Spleen (tissue), 11 donors: ENCODE results near the gene TFPT. TPM values are rescaled to one million over a fixed set of nuclear protein-coding genes. Genes with fewer than 3 reads are reported as not detected.

Experiments used
- DNase-seq: peaks from one replicate; pipeline ENCODE4 v3.0.0-alpha.2; 2020
- H3K27ac ChIP-seq, 8 donors: fragments of 200-600 bp; sonication (generic) in 7 of 8; 1 replicate in 4 of 8; 2 replicates in 4 of 8; pipeline versions ENCODE4 v1.5.0 to v1.8.0; 2016 to 2021; ENCODE audit warnings: inconsistent platforms in 4 of 8, mild to moderate bottlenecking in 4 of 8, moderate library complexity in 1 of 8
- H3K27me3 ChIP-seq, 7 donors: fragments of 200-600 bp; sonication (generic) in 6 of 7; replicated peaks in 1 of 7; 1 replicate in 4 of 7; 2 replicates in 3 of 7; pipeline versions ENCODE4 v1.5.0 to v1.8.0; 2016 to 2021; ENCODE audit warnings: inconsistent platforms in 3 of 7, mild to moderate bottlenecking in 1 of 7
- H3K36me3 ChIP-seq, 6 donors: fragments of 200-600 bp; sonication (generic) in 5 of 6; 1 replicate in 4 of 6; 2 replicates in 2 of 6; pipeline versions ENCODE4 v1.5.0 to v1.8.0; 2016 to 2021; ENCODE audit warnings: inconsistent platforms in 2 of 6
- H3K4me1 ChIP-seq, 6 donors: fragments of 200-600 bp; sonication (generic) in 5 of 6; 1 replicate in 3 of 6; 2 replicates in 3 of 6; pipeline versions ENCODE4 v1.5.0 to v1.8.0; 2016 to 2021; ENCODE audit warnings: inconsistent platforms in 3 of 6
- H3K4me3 ChIP-seq, 8 donors: fragments of 200-600 bp; sonication (generic) in 7 of 8; 1 replicate in 4 of 8; 2 replicates in 4 of 8; pipeline versions ENCODE4 v1.5.0 to v1.8.0; 2016 to 2021; ENCODE audit warnings: inconsistent platforms in 4 of 8, mild to moderate bottlenecking in 4 of 8, moderate library complexity in 2 of 8
- H3K9me3 ChIP-seq, 8 donors: fragments of 200-600 bp; sonication (generic) in 7 of 8; 1 replicate in 4 of 8; 2 replicates in 4 of 8; pipeline versions ENCODE4 v1.5.0 to v1.8.0; 2016 to 2021; ENCODE audit warnings: inconsistent platforms in 4 of 8
- POLR2A ChIP-seq, 3 donors: fragments of 450-650 bp; IDR thresholded peaks; one replicate each; pipeline ENCODE4 v1.5.1; 2017; ENCODE audit warnings: antibody characterized with exemption in 3 of 3, mild to moderate bottlenecking in 1 of 3
- POLR2AphosphoS5 ChIP-seq, 3 donors: sonication (generic); formaldehyde crosslinking; IDR thresholded peaks; one replicate each; pipeline ENCODE4 v1.5.1; 2017; ENCODE audit warnings: antibody characterized with exemption in 3 of 3
- whole genome bisulfite sequencing, 5 donors: extraction: QIAGEN DNeasy Blood & Tissue Kit in 3 of 5; methylation state at CpG; one replicate each; pipeline versions ENCODE4 v1.1.5 to v1.1.7; 2013 to 2018; 5-methylcytosine and 5-hydroxymethylcytosine counted together
- intact Hi-C: fragments of 100-400 bp; cut with DNase I; formaldehyde crosslinking; loops from one replicate; pipeline ENCODE4 v1.15.0; 2023; ENCODE audit warnings: low total_unique reads
- polyA plus RNA-seq, 3 donors: library from polyadenylated mRNA; stranded (reverse); fragments of 200-250 nt; gene quantifications; one replicate each; pipeline ENCODE4 v1.2.1, GENCODE V29; 2013
- total RNA-seq, 7 donors: library from RNA; depleted of rRNA in 3 of 7; stranded (reverse); fragments of >200 nt in 3 of 7; fragmentation: NEBNext Ultra II Directional in 4 of 7; extraction: Animal tissue kit (Norgen Biotek cat#: 25700) in 4 of 7; gene quantifications; one replicate each; pipeline versions ENCODE4 v1.1.0 to v1.2.1, GENCODE V29; 2016 to 2021
- TF ChIP-seq, protein P1 (sequence below), 11 experiments: fragments of 200-600 bp in 7 of 11; fragments of 450-650 bp in 4 of 11; sonication (generic) in 4 of 11; IDR thresholded peaks in 8 of 11; conservative IDR thresholded peaks in 3 of 11; 1 replicate in 7 of 11; 2 replicates in 4 of 11; pipeline versions ENCODE4 v1.4.0 to v1.8.0; 2016 to 2021; ENCODE audit warnings: antibody characterized with exemption in 11 of 11, inconsistent platforms in 4 of 11, mild to moderate bottlenecking in 1 of 11
- donor health status: healthy with polysubstance abuse.
- donor health status: DM: no; HTN: no; CAD: no; lungs with moderate emphysema.
- donor health status: DM: no; HTN: no; CAD: no.
- donor health status: Bipolar disorder and iron deficiency.
- donor health status: healthy.
- donor health status: DM: no; HTN: no; CAD: no.
- donor health status: DM: yes; HTN: yes; CAD: no.

The TFPT gene
- total and polyA plus RNA-seq, 10 donors = 16.5 to 36.5 (median 21.8) TPM

DNA sequence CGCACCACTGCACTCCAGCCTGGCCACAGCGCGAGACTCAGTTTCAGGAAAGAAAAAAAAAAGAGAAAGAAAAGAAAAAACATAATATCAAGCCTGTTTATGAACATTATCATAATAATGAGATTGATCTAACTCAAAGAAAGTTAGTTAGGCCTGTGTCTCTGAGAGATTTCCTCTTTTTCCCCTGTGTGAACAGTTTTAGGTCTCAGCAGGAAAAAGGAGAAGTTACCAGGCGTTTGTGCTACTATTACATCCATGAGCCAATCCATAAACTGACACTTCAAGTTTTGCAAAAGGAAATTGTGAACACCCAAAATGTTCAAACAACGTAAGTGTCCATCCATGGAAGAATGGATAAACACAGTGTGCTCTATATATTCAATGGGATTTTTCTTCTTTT, 38.1 kb downstream of the TFPT start:
- 38 to 54% (median 47%) methylated on average over 5 of the region's 5 CpGs for WGBS, 5 donors
- H3K4me3 ChIP-seq = no peak overlapping the region
- intact Hi-C loops = no loop called here
- peak overlapping the region in 6 of 8 donors; percentile 16 to 67 (median 32) for H3K27ac ChIP-seq
- DNase-seq = no peak
- TF ChIP-seq, protein P1, sequence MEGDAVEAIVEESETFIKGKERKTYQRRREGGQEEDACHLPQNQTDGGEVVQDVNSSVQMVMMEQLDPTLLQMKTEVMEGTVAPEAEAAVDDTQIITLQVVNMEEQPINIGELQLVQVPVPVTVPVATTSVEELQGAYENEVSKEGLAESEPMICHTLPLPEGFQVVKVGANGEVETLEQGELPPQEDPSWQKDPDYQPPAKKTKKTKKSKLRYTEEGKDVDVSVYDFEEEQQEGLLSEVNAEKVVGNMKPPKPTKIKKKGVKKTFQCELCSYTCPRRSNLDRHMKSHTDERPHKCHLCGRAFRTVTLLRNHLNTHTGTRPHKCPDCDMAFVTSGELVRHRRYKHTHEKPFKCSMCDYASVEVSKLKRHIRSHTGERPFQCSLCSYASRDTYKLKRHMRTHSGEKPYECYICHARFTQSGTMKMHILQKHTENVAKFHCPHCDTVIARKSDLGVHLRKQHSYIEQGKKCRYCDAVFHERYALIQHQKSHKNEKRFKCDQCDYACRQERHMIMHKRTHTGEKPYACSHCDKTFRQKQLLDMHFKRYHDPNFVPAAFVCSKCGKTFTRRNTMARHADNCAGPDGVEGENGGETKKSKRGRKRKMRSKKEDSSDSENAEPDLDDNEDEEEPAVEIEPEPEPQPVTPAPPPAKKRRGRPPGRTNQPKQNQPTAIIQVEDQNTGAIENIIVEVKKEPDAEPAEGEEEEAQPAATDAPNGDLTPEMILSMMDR (IDR thresholded peaks at IDR 0.05 in 8 of 11, conservative IDR thresholded peaks at IDR 0.05 in 3 of 11) = no peak
- TF ChIP-seq POLR2A (IDR thresholded peaks at IDR 0.05) (no peak), POLR2AphosphoS5 (IDR thresholded peaks at IDR 0.05) (no peak)
- peaks cover 0 to 13% (median 1%) of the 10 kb centered on the region in 6 donors for H3K4me1 ChIP-seq
- H3K27me3 ChIP-seq = peaks cover 0 to 3% (median 0%) of the 10 kb centered on the region in 7 donors
- peaks cover 0 to 17% (median 13%) of the 10 kb centered on the region in 8 donors for H3K9me3 ChIP-seq
- H3K36me3 ChIP-seq = no peaks in the 10 kb centered on the region

DNA sequence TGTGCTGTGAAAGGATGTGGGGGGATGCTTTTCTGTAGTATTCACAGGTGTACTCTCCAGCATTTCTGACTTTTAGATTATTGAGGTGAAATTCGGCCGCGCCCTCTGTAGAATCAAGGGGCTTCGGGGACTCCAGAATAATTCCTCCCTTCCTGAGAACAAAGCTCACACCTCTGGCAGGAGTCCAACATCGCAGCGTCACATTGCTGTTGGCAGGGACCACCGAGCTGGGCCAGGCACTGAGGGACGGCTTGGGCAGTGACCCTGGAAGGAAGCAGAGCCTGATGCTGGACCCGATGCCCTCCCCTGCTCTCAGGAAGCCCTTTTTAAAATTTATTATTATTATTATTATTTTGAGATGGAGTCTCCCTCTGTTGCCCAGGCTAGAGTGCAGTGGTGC, 40.6 kb downstream of the TFPT start:
- WGBS, 5 donors = 77 to 86% (median 83%) methylated on average over 9 of the region's 9 CpGs
- intact Hi-C loops = no loop called here

DNA sequence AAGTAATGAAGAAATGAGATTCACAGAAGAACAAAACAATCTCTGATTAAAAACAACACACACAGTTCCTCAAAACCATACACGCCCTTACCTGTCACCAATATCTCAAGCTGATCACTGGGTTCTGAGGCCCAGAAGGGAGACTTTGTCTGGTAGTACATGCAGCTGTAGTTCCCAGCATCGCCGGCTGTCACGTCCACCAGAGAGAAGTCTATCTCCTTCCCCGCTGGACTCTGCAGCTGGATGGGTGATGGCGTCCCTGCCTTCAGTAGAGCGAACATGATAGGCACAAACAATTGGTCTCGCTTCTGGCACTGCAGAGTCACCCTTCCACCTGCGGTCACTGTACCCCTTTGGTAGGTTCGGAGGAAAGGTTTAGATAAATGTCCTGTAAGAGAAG, 41.6 kb downstream of the TFPT start:
- Histone ChIP-seq H3K4me1 (peaks cover 0 to 13% (median 1%) of the 10 kb centered on the region in 6 donors), H3K9me3 (peaks cover 0 to 15% (median 7%) of the 10 kb centered on the region in 8 donors), H3K27me3 (peaks cover 0 to 3% (median 0%) of the 10 kb centered on the region in 7 donors), H3K36me3 (no peaks in the 10 kb centered on the region), H3K4me3 (no peak overlapping the region), H3K27ac (no peak overlapping the region)
- no peak for DNase-seq
- intact Hi-C loops = no loop called here
- WGBS, 5 donors = 82 to 93% (median 92%) methylated on average over 10 of the region's 10 CpGs
- no peak for TF ChIP-seq POLR2AphosphoS5 (IDR thresholded peaks at IDR 0.05)
- TF ChIP-seq POLR2A (IDR thresholded peaks at IDR 0.05) = no peak
- TF ChIP-seq, protein P1 (IDR thresholded peaks at IDR 0.05 in 8 of 11, conservative IDR thresholded peaks at IDR 0.05 in 3 of 11) = no peak

More for the DNA sequence above, 40.6 kb downstream of the TFPT start:
- Histone ChIP-seq H3K36me3 (no peaks in the 10 kb centered on the region), H3K9me3 (peaks cover 0 to 6% (median 0%) of the 10 kb centered on the region in 8 donors), H3K4me3 (no peak overlapping the region), H3K27me3 (peaks cover 0 to 3% (median 0%) of the 10 kb centered on the region in 7 donors), H3K4me1 (peaks cover 0 to 13% (median 1%) of the 10 kb centered on the region in 6 donors), H3K27ac (no peak overlapping the region)
- TF ChIP-seq POLR2A (IDR thresholded peaks at IDR 0.05) (no peak), POLR2AphosphoS5 (IDR thresholded peaks at IDR 0.05) (no peak)
- TF ChIP-seq, protein P1 (IDR thresholded peaks at IDR 0.05 in 8 of 11, conservative IDR thresholded peaks at IDR 0.05 in 3 of 11) = no peak
- DNase-seq = no peak

DNA sequence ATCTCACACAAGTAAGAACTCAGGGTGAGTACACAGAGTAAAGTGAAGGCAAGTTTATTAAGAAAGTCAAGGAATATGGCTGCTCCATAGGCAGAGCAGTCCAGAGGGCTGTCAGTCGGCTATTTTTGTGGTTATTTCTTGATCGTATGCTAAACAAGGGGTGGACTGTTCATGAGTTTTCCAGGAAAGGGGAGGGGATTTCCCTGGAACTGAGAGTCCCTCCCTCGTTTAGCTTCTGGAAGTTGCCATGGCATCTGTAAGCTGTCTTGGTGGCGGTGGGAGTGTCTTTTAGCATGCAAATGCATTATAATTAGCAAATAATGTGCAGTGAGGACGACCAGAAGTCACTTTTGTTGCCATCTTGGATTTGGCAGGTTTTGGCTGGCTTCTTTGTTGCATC, 46.0 kb downstream of the TFPT start:
- Histone ChIP-seq H3K4me3 (no peak overlapping the region), H3K4me1 (no peaks in the 10 kb centered on the region), H3K27ac (no peak overlapping the region), H3K27me3 (peaks cover 0 to 17% (median 0%) of the 10 kb centered on the region in 7 donors), H3K36me3 (no peaks in the 10 kb centered on the region), H3K9me3 (peaks cover 0 to 15% (median 7%) of the 10 kb centered on the region in 8 donors)
- WGBS, 5 donors = 63 to 78% (median 70%) methylated on average over 5 of the region's 5 CpGs
- intact Hi-C loops = no loop called here
- no peak for DNase-seq
- TF ChIP-seq, protein P1 (IDR thresholded peaks at IDR 0.05 in 8 of 11, conservative IDR thresholded peaks at IDR 0.05 in 3 of 11) = no peak
- no peak for TF ChIP-seq POLR2A (IDR thresholded peaks at IDR 0.05)
- no peak for TF ChIP-seq POLR2AphosphoS5 (IDR thresholded peaks at IDR 0.05)
